Measurements from ENCODE around the gene TAL1.

GRCh38 chr1:47226121-47226838 lies 5.7 kb downstream of the TAL1 start:
- TF ChIP-seq, protein P1, sequence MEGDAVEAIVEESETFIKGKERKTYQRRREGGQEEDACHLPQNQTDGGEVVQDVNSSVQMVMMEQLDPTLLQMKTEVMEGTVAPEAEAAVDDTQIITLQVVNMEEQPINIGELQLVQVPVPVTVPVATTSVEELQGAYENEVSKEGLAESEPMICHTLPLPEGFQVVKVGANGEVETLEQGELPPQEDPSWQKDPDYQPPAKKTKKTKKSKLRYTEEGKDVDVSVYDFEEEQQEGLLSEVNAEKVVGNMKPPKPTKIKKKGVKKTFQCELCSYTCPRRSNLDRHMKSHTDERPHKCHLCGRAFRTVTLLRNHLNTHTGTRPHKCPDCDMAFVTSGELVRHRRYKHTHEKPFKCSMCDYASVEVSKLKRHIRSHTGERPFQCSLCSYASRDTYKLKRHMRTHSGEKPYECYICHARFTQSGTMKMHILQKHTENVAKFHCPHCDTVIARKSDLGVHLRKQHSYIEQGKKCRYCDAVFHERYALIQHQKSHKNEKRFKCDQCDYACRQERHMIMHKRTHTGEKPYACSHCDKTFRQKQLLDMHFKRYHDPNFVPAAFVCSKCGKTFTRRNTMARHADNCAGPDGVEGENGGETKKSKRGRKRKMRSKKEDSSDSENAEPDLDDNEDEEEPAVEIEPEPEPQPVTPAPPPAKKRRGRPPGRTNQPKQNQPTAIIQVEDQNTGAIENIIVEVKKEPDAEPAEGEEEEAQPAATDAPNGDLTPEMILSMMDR (IDR thresholded peaks at IDR 0.05; ENCODE audit: low read length): no peak
- no peak for TF ChIP-seq EZH2 (optimal IDR thresholded peaks at IDR 0.05; ENCODE audit: low read depth, low read length)
- no peak for TF ChIP-seq EZH2phosphoT487 (IDR thresholded peaks at IDR 0.05; ENCODE audit: low read length)

Measured in MM.1S (cell line).